Erythroblast (primary cell): ENCODE data around the gene CLTRN.
"Not testable (repeated sequence)": the region's sequence is repeated elsewhere in the genome, so short reads cannot be mapped to it uniquely, and the experiment has no call there.

Experiments
- DNase-seq, 2 experiments: peaks; one replicate each; lab custom pipeline; 2025; lab: John Stamatoyannopoulos, UW
- GATA1 ChIP-seq: IDR thresholded peaks from 2 replicates; pipeline ENCODE4 v1.6.1; 2011; ENCODE audit warnings: low read depth, mild to moderate bottlenecking, control low read depth, low read length, moderate library complexity
- POLR2A ChIP-seq: IDR thresholded peaks from 2 replicates; pipeline ENCODE4 v1.6.1; 2011; ENCODE audit warnings: mild to moderate bottlenecking, low read length

Gene CLTRN

GRCh38 chrX:15664487-15665444 is at the start of gene CLTRN:
CLTRN (minus strand) TSS chrX:15664805; CDS start chrX:15664775, 30 bp downstream.
- TF ChIP-seq POLR2A, result no peak
- no peak for TF ChIP-seq GATA1
- no peak for DNase-seq

- DNase-seq, result not testable (repeated sequence)
These were observed 39.7 kb upstream of the CLTRN start for GRCh38 chrX:15704273-15704672.

GRCh38 chrX:15703809-15704208 is 39.2 kb upstream of the CLTRN start:
- DNase-seq, result not testable (repeated sequence)

GRCh38 chrX:15702488-15703371 is 38.1 kb upstream of the CLTRN start:
- no peak for DNase-seq
- TF ChIP-seq POLR2A (no peak), GATA1 (no peak)

- TF ChIP-seq GATA1, result no peak
- TF ChIP-seq POLR2A, result no peak
- DNase-seq, result no peak
These were observed 31.9 kb upstream of the CLTRN start for GRCh38 chrX:15696516-15696915.

- DNase-seq, result peak in 1 of 2 experiments; percentile 1
- TF ChIP-seq GATA1 (no peak), POLR2A (no peak)
These were observed 30.4 kb upstream of the CLTRN start for GRCh38 chrX:15694941-15695451.

GRCh38 chrX:15686818-15687685 is 22.4 kb upstream of the CLTRN start:
- no peak for TF ChIP-seq POLR2A
- no peak for TF ChIP-seq GATA1

GRCh38 chrX:15683193-15683592 is 18.6 kb upstream of the CLTRN start:
- peak; percentile 8 to 67 for DNase-seq
- TF ChIP-seq GATA1 (no peak), POLR2A (no peak)

More at GRCh38 chrX:15686818-15687685, 22.4 kb upstream of the CLTRN start:
- peak; percentile 61 to 76 for DNase-seq

GRCh38 chrX:15681433-15681832 is 16.8 kb upstream of the CLTRN start:
- DNase-seq, result no peak
- TF ChIP-seq GATA1 (no peak), POLR2A (no peak)

GRCh38 chrX:15680401-15680800 is 15.8 kb upstream of the CLTRN start:
- no peak for DNase-seq

GRCh38 chrX:15679246-15679645 is 14.6 kb upstream of the CLTRN start:
- TF ChIP-seq POLR2A (no peak), GATA1 (no peak)
- DNase-seq, result peak in 1 of 2 experiments; percentile 3

More at GRCh38 chrX:15680401-15680800, 15.8 kb upstream of the CLTRN start:
- TF ChIP-seq POLR2A (no peak), GATA1 (no peak)

GRCh38 chrX:15678339-15678738 is 13.7 kb upstream of the CLTRN start:
- TF ChIP-seq GATA1 (no peak), POLR2A (no peak)
- no peak for DNase-seq

GRCh38 chrX:15676886-15677285 is 12.3 kb upstream of the CLTRN start:
- no peak for DNase-seq
- no peak for TF ChIP-seq POLR2A
- no peak for TF ChIP-seq GATA1
